Measurements from ENCODE around the gene CDKN2AIPNL.

The CDKN2AIPNL gene, protein sequence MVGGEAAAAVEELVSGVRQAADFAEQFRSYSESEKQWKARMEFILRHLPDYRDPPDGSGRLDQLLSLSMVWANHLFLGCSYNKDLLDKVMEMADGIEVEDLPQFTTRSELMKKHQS

DNA sequence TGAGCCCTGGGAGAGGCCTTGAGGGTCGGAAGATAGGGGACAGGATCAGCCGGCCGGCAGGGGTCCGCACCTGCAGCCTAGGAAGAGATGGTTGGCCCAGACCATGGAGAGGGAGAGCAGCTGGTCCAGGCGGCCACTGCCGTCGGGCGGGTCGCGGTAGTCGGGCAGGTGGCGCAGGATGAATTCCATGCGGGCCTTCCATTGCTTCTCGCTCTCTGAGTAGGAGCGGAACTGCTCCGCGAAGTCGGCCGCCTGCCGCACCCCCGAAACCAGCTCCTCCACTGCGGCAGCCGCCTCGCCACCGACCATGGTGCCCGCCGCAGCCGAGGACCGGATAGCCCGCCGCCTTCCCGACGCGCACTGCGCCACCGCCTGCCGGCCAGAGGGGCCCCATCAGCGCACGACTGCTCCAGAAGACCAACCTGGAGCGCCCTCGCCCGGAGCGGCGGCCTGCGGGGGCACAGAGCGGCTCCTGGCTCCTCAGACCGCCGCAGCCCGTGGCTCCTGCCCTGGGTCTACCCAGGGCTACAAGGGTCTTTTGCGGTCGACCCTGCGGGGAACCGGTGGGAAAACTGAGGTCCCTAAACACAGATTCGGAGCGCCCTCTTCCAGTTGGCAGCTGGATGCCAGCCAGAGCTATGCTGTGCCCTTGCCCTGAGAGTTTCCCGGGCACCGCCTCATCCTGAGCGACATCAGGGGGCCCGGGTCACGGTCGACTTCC is at the start of gene CDKN2AIPNL:
Gene CDKN2AIPNL (minus strand): TSS at position 336 of the 721 bp plus-strand sequence. CDS start 27 bp downstream, at position 309.
- FAIRE-seq (peak; percentile 85), DNase-seq (ENCODE audit: insufficient read length, low spot score) (peak; percentile 92)

GRCh38 chr5:134460551-134460950 is 48.9 kb upstream of the CDKN2AIPNL start:
- no peak for DNase-seq (ENCODE audit: insufficient read length, low spot score)
- FAIRE-seq: no peak

DNA sequence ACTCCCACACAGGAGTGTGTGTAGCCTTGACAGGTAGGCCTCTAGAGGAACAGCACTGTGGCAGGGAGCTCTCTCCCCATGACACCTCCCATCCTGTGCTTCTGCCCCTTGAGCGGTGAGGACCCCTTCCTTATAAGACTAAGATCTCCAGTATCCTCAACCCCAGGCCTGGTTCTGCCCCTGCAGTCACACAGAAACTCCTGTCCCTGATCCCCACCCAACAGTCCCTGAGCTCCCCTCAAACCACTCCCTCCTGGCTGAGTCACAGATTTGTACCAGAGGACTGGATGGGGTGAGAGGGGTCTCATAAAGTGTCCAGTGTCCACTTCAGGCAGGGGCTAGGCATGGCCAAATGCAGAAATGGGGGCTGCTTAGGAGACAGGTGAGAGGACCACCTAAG is 47.8 kb upstream of the CDKN2AIPNL start:
- FAIRE-seq (no peak), DNase-seq (ENCODE audit: insufficient read length, low spot score) (no peak)

GRCh38 chr5:134459010-134459403 is 47.3 kb upstream of the CDKN2AIPNL start:
- DNase-seq (ENCODE audit: insufficient read length, low spot score): no peak
- FAIRE-seq: no peak

DNA sequence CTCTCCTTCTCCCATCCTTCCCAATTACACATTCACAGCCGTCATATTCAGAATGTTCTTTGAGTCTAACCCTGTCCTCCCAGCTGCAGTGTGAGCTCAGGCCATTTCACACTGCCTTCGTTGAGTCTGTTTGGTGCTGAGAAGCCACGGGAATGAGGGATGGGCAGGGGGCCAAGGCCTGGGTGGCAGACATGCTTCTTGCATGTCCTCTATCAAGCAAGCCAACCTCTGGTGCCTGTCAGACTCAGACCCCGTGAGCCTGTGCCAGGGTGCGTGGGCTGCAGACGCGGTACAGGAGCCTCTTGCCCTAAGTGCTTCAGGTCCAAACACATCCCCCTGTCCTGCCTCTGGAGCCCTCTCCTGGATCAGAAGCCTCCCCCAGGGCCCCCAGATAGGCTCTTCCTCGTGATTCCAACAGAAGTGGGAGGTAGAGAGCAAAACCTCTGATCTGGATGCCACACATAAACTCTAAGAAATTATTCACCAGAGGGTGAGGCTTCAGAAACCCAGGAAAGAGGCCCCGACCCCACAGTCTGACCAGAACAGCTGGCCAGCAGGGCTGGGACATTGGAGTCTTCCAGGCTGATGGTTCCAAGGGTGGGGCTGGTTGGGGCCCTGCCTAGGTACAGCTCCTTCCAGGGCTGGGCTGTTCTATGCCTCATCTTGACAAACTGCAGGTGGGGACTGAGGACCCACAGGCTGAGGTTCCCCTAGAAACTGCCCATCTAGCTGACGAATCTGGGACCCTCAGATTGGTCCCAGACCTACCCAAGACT is 46.7 kb upstream of the CDKN2AIPNL start:
- FAIRE-seq (no peak), DNase-seq (ENCODE audit: insufficient read length, low spot score) (no peak)

DNA sequence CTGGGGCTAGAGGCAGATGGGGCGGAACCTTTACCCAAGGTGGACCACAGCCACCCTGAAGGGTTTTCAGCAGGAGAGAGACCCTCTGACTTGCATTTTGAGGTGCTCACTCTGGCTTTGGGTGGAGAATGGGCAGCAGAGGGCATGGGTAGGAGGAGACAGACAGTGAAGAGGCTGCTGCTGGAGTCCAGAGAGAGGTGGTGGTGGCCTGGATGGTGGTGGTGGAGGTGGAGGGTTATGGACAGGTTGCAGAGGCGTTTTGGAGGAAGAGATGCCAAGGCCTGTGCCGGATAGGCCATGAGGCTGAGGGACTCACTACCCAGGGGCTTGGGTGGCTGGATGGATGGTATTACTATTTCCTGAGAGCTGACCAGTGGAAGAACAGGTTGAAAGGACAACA is 46.1 kb upstream of the CDKN2AIPNL start:
- FAIRE-seq (no peak), DNase-seq (ENCODE audit: insufficient read length, low spot score) (no peak)

GRCh38 chr5:134456825-134457224 is 45.1 kb upstream of the CDKN2AIPNL start:
- DNase-seq (ENCODE audit: insufficient read length, low spot score): no peak
- FAIRE-seq: no peak

- no peak for DNase-seq (ENCODE audit: insufficient read length, low spot score)
- FAIRE-seq: no peak
These were observed 43.8 kb upstream of the CDKN2AIPNL start for GRCh38 chr5:134455466-134455865.

GRCh38 chr5:134453016-134453415 is 41.3 kb upstream of the CDKN2AIPNL start:
- FAIRE-seq (no peak), DNase-seq (ENCODE audit: insufficient read length, low spot score) (no peak)

DNA sequence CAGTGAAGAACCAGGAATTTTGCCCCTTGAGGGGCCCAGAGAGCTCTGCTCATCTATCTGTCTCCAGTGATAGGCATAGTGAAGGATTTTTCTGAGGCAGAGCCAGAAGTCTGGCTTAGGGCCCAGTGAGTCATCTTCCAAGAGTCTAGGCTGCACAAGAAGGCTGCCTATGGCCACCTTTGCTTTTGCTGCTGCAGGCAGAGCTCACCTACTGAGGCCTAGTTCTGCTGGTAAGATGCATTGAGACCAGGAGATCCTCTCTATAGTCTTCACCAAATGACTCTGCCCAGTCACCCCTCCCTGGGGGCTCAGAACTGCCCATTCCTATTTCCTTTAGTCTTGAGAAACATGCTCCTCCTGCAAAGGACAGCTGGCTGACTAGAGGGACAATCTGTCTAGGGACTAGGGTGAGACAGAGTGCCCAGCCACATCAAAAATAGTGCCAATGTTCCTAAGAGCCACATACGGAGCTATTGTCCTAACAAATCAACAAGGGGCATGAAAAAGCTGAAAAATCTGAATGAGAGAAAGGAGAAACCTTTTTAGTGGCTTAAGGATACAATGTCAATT is 40.3 kb upstream of the CDKN2AIPNL start:
- DNase-seq (ENCODE audit: insufficient read length, low spot score): no peak
- no peak for FAIRE-seq

- DNase-seq (ENCODE audit: insufficient read length, low spot score) (no peak), FAIRE-seq (no peak)
These were observed 39.7 kb upstream of the CDKN2AIPNL start for GRCh38 chr5:134451225-134451935.

DNA sequence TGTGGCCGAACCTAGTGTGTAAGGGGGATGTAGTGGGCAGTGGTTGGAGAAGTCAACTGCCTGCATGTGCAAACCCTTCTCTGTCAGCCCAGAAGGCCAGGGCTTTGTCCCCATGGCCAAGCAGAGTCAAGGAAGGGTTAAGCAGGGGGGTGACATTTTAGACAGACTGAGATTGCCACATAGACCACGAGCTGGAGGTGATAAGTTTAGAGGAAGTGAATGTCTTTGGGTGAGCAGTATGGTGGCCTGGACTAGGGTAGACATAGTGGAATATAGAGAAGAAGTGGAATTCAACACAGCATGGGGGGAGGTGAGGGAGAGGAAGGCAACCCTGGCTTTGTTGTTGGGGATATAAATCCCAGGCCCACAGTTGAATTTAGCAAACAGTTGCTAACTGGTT is 38.7 kb upstream of the CDKN2AIPNL start:
- no peak for DNase-seq (ENCODE audit: insufficient read length, low spot score)
- no peak for FAIRE-seq

DNA sequence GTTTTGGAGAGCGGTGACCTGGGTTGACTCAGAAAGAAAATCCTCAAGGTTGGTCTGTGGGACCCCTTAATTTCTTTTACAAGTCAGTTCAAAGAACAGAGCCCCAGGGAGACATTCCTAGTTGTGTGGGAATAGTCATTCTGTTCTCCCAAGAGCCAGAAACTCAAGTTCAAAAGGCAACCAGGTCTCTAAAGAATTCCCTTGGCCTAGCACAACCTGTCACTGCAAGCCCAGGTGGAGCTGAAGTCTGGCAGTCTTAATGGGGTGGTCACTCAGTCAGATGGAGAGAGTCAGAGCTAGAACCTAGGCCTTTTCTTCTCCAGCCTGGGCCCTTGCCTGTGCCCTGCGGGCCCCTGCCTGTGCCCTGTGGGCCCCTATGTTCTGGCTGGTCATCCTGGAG is 37.5 kb upstream of the CDKN2AIPNL start:
- DNase-seq (ENCODE audit: insufficient read length, low spot score) (no peak), FAIRE-seq (no peak)

DNA sequence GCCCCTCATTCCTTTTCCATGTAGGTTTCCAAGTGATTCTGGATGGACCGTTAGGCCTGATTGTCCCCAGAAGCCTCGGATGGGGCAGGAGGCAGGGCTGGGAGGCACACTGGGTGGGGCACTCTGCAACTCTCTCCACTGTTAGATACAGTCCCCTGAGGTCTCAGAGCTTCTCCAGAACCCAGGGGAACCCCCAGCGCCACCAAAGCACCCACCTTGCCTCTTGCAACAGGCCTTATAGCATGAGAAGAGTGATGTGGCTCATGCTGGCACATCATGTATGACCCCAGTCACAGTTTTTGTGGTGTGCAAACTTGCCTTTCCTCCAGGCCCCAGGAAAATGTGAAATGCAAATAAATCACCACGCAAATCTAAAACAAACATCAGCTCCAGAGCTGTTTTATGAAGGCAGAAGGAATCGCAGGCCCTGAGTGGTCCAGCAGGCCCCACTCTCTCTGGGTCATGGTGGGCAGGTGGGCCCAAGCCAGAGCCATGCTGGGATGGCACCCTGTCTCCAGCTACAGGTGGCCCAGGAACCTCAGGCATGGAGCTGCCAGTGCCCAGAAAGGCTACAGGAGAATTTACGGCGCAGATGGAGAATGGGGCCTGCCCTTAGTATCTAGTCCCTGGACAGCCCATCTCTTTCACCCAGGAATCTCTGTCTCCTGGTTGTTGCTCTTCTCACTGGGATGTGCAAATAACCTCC is 36.3 kb upstream of the CDKN2AIPNL start:
- FAIRE-seq (no peak), DNase-seq (ENCODE audit: insufficient read length, low spot score) (no peak)

DNA sequence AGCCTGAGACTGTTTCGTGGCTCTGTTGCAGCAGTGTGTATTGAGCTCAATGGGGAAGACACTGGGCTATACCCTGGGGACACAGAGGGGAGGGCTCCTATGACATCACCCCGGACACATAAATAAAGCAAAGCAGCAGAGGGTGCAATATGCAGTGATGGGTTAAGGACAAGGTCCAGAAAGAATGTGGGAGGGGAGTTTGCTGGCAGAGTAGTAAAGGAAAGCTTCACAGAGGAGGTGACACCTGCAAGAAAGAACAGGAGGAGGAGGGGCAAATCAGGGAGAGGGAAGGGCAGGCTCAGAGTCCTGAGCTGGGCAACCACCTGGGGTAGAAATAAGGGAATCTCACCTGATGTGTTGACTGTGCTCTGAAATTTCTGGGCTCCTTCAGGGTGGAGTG is 35.3 kb upstream of the CDKN2AIPNL start:
- no peak for FAIRE-seq

DNA sequence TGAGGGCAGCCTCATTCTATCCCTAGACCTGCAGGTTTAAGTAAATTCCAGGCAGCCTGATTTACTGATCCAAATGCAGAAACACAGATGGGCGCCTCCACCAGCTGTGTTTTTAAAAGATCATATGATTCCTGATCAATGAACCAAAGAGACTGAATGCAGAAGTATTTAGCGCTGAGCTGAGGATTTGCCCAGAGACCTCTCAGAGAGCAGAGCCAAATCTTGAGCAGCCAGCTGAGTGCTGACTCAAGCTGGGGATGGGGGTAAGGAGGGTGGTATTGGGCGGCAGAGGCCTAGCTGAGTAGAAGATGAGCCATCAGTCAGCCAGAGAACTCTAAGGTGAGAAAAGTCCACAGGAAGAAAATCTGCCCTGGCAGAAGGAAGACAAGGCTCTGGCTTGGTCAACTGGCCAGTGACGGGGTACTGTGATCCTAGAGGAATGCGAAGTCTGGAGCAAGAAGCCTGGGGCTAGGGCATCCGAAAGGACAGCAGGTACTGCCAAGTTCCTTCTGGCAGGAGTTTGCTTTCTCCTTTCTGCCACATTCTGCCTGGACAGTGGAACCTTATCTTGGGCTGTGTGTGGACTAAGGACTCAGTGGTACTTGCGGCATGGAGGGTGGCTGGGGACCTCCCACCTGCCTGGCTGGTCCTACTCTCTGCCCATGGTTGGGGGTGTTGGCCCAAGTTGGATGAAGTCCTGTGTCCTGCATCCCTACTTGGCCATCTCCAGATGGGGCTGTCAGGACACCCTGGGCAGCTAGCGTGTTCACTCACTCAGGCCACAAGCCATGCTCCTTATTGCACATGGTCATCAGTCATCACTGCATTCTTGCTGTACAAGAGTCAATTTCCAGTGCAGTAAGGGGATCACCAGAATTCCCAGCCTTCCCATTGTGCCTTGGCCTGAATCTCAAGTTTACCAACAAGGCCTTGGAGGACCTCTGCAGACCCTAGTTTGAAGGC is 34.5 kb upstream of the CDKN2AIPNL start:
- FAIRE-seq (peak; percentile 45), DNase-seq (ENCODE audit: insufficient read length, low spot score) (no peak)

More for the DNA sequence above, 35.3 kb upstream of the CDKN2AIPNL start:
- DNase-seq (ENCODE audit: insufficient read length, low spot score): no peak

DNA sequence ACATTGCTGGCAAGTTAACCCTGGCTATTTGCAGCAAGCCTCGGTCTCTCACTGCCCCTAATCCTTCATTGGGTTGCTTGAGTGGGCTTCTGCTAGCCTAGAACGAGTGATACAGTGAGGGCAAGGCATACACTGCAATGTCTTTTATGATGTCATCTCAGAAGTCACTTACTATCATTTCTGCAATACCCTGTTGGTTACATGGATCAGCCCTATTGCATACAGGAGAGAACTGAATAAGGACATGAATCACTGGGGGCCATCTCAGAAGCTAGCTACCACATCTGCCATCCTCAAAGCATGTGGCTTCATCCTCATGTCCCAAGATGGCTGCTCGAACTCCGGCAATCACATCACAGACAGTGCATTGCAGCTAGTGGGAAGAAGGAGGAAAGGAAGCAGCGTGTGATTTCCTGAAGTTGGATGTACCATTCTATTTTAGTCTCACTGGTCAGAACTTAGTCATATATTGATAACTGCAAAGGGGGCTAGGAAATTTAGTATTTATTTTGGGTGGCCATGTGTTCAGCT is 33.3 kb upstream of the CDKN2AIPNL start:
- no peak for FAIRE-seq
- DNase-seq (ENCODE audit: insufficient read length, low spot score): no peak

- FAIRE-seq (no peak), DNase-seq (ENCODE audit: insufficient read length, low spot score) (no peak)
These were observed 28.6 kb upstream of the CDKN2AIPNL start for GRCh38 chr5:134440201-134440755.

Data from GM19239 (cell line).